Osteoblast (primary cell): Measurements from ENCODE around the gene ZC3H13. TPM values are rescaled to one million over a fixed set of nuclear protein-coding genes. Genes with fewer than 3 reads are reported as not detected.
A peak's percentile ranks its signal among the peaks of the same experiment; 100 is the strongest.

Source experiments
- DNase-seq: peaks from one replicate; pipeline ENCODE4 v3.0.0; 2011; ENCODE audit warnings: low spot score, mixed read lengths; ENCODE audit not compliant: insufficient read length; ENCODE audit errors: missing footprints
- H2AFZ ChIP-seq: 2 replicates; pipeline ENCODE4 v1.6.0; 2011; ENCODE audit warnings: mild to moderate bottlenecking, low read length
- H3K27ac ChIP-seq: 2 replicates; pipeline ENCODE4 v1.5.1; 2011; ENCODE audit warnings: mild to moderate bottlenecking, low read depth, low read length, moderate library complexity
- H3K27me3 ChIP-seq: 2 replicates; pipeline ENCODE4 v1.6.0; 2012; ENCODE audit warnings: mild to moderate bottlenecking, control low read depth, inconsistent platforms, low read length, moderate library complexity; ENCODE audit not compliant: insufficient read depth
- H3K36me3 ChIP-seq: 2 replicates; pipeline ENCODE4 v1.5.1; 2011; ENCODE audit warnings: mild to moderate bottlenecking, low read length, control low read depth, moderate library complexity; ENCODE audit not compliant: insufficient read depth
- H3K4me1 ChIP-seq: 2 replicates; pipeline ENCODE4 v1.5.1; 2011; ENCODE audit warnings: mild to moderate bottlenecking, low read length, control low read depth, moderate library complexity; ENCODE audit not compliant: insufficient read depth
- H3K4me2 ChIP-seq: 2 replicates; pipeline ENCODE4 v1.6.0; 2011; ENCODE audit warnings: mild to moderate bottlenecking, low read length; ENCODE audit not compliant: insufficient read depth
- H3K4me3 ChIP-seq: fragments of 200-600 bp; sonication (generic); 3 replicates; pipeline ENCODE4 v1.5.1; 2012; ENCODE audit warnings: mild to moderate bottlenecking, low read length, inconsistent platforms; ENCODE audit not compliant: insufficient read depth
- H3K79me2 ChIP-seq: 2 replicates; pipeline ENCODE4 v1.6.0; 2012; ENCODE audit warnings: mild to moderate bottlenecking, low read length, control low read depth, inconsistent platforms; ENCODE audit not compliant: insufficient read depth
- H3K9me3 ChIP-seq: 2 replicates; pipeline ENCODE4 v1.5.1; 2011; ENCODE audit warnings: low read depth, low read length, control low read depth
- H4K20me1 ChIP-seq: 2 replicates; pipeline ENCODE4 v1.6.0; 2012; ENCODE audit warnings: mild to moderate bottlenecking, low read length, control low read depth; ENCODE audit not compliant: insufficient read depth
- CTCF ChIP-seq: IDR thresholded peaks from 2 replicates; pipeline ENCODE4 v1.5.1; 2011; ENCODE audit warnings: mild to moderate bottlenecking, low read depth, low read length, moderate library complexity; ENCODE audit errors: extremely low read depth
- total RNA-seq: library from RNA; depleted of rRNA; stranded (reverse); fragments of >200 nt; gene quantifications from 2 replicates; pipeline ENCODE4 v1.2.3, GENCODE V29; 2012

Gene ZC3H13
- total RNA-seq, 1 donor = 19.5 TPM

- Histone ChIP-seq H3K4me1 (peaks cover 14% of the 10 kb centered on the region), H3K4me2 (no peak overlapping the region), H3K4me3 (no peak overlapping the region), H3K27me3 (no peaks in the 10 kb centered on the region), H4K20me1 (no peaks in the 10 kb centered on the region), H3K27ac (no peak overlapping the region), H2AFZ (no peak overlapping the region), H3K79me2 (no peaks in the 10 kb centered on the region), H3K36me3 (no peaks in the 10 kb centered on the region), H3K9me3 (no peaks in the 10 kb centered on the region)
- no peak for DNase-seq
- no peak for TF ChIP-seq CTCF
Observed at GRCh38 chr13:46063292-46063691, 10.7 kb upstream of the ZC3H13 start.

GRCh38 chr13:46062185-46062584 lies 9.6 kb upstream of the ZC3H13 start:
- peak overlapping the region; percentile 80 for H3K4me2 ChIP-seq
- H3K9me3 ChIP-seq = no peaks in the 10 kb centered on the region
- no peaks in the 10 kb centered on the region for H3K27me3 ChIP-seq
- H3K4me1 ChIP-seq = peaks cover 14% of the 10 kb centered on the region
- H2AFZ ChIP-seq = peak overlapping the region; percentile 79
- no peaks in the 10 kb centered on the region for H3K36me3 ChIP-seq
- no peak for DNase-seq
- TF ChIP-seq CTCF = no peak
- H3K27ac ChIP-seq = peak overlapping the region; percentile 87
- H3K4me3 ChIP-seq = peak overlapping the region; percentile 48
- no peaks in the 10 kb centered on the region for H4K20me1 ChIP-seq
- no peaks in the 10 kb centered on the region for H3K79me2 ChIP-seq

- DNase-seq = no peak
- Histone ChIP-seq H3K36me3 (no peaks in the 10 kb centered on the region), H4K20me1 (no peaks in the 10 kb centered on the region), H3K9me3 (no peaks in the 10 kb centered on the region), H3K4me1 (peaks cover 14% of the 10 kb centered on the region), H2AFZ (no peak overlapping the region), H3K4me2 (no peak overlapping the region), H3K79me2 (no peaks in the 10 kb centered on the region), H3K27ac (no peak overlapping the region), H3K4me3 (no peak overlapping the region), H3K27me3 (no peaks in the 10 kb centered on the region)
- no peak for TF ChIP-seq CTCF
Observed at GRCh38 chr13:46059405-46059804, 6.9 kb upstream of the ZC3H13 start.

- Histone ChIP-seq H2AFZ (no peak overlapping the region), H3K4me1 (peaks cover 18% of the 10 kb centered on the region), H3K27ac (no peak overlapping the region), H3K4me2 (no peak overlapping the region), H3K27me3 (no peaks in the 10 kb centered on the region), H3K9me3 (no peaks in the 10 kb centered on the region), H3K4me3 (no peak overlapping the region), H3K79me2 (no peaks in the 10 kb centered on the region), H4K20me1 (no peaks in the 10 kb centered on the region), H3K36me3 (no peaks in the 10 kb centered on the region)
- TF ChIP-seq CTCF = no peak
- DNase-seq = no peak
Observed at GRCh38 chr13:46058268-46058667, 5.7 kb upstream of the ZC3H13 start.
